Right renal pelvis (tissue), 4 donors: Measurements from ENCODE around the gene HIVEP1. TPM values are rescaled to one million over a fixed set of nuclear protein-coding genes. Genes with fewer than 3 reads are reported as not detected.
"Not testable (repeated sequence)": the region's sequence is repeated elsewhere in the genome, so short reads cannot be mapped to it uniquely, and the experiment has no call there.

Experiments
- DNase-seq, 4 donors: peaks; one replicate each; pipeline ENCODE4 v3.0.0-alpha.2; 2013; ENCODE audit warnings: low read depth in 4 of 4, low spot score in 3 of 4, missing footprints in 1 of 4
- polyA plus RNA-seq, 4 donors: library from polyadenylated mRNA; unstranded; fragments of 120-200 nt; gene quantifications; one replicate each; pipeline ENCODE4 v1.2.1, GENCODE V29; 2013; ENCODE audit not compliant: insufficient read length in 4 of 4

Gene HIVEP1
- polyA plus RNA-seq, 4 donors: 21.0 to 23.5 (median 22.6) TPM

GRCh38 chr6:12148317-12148801, 136.2 kb downstream of the HIVEP1 start:
- no peak for DNase-seq

GRCh38 chr6:12148841-12149240, 136.7 kb downstream of the HIVEP1 start:
- DNase-seq: no peak

- no peak for DNase-seq
These were observed 137.9 kb downstream of the HIVEP1 start for GRCh38 chr6:12149944-12150510.

- DNase-seq: peak in 1 of 4 donors; percentile 28
These were observed 138.8 kb downstream of the HIVEP1 start for GRCh38 chr6:12150812-12151432.

GRCh38 chr6:12151433-12151820, 139.3 kb downstream of the HIVEP1 start:
- DNase-seq: no peak

GRCh38 chr6:12152023-12152970, 140.2 kb downstream of the HIVEP1 start:
- DNase-seq: no peak

- DNase-seq: not testable (repeated sequence)
These were observed 143.7 kb downstream of the HIVEP1 start for GRCh38 chr6:12155769-12156168.

- DNase-seq: no peak
These were observed 146.7 kb downstream of the HIVEP1 start for GRCh38 chr6:12158686-12159415.

GRCh38 chr6:12160326-12160725, 148.2 kb downstream of the HIVEP1 start:
- DNase-seq: no peak

GRCh38 chr6:12162213-12162612, 150.1 kb downstream of the HIVEP1 start:
- peak in 1 of 4 donors; percentile 12 for DNase-seq

- no peak for DNase-seq
These were observed 151.0 kb downstream of the HIVEP1 start for GRCh38 chr6:12163149-12163548.

GRCh38 chr6:12163744-12164507, 151.8 kb downstream of the HIVEP1 start:
- DNase-seq: no peak

GRCh38 chr6:12164508-12164770, 152.3 kb downstream of the HIVEP1 start:
- DNase-seq: no peak

GRCh38 chr6:12165297-12165696, 153.2 kb downstream of the HIVEP1 start:
- DNase-seq: no peak

- DNase-seq: no peak
These were observed 153.7 kb downstream of the HIVEP1 start for GRCh38 chr6:12165722-12166280.

- no peak for DNase-seq
These were observed 157.3 kb downstream of the HIVEP1 start for GRCh38 chr6:12169377-12169776.

GRCh38 chr6:12170351-12171092, 158.4 kb downstream of the HIVEP1 start:
- DNase-seq: no peak

GRCh38 chr6:12171717-12172116, 159.6 kb downstream of the HIVEP1 start:
- DNase-seq: no peak

GRCh38 chr6:12172572-12172971, 160.5 kb downstream of the HIVEP1 start:
- no peak for DNase-seq
